Pancreas (tissue), 10 donors: ENCODE results near the gene LAMB1. TPM values are rescaled to one million over a fixed set of nuclear protein-coding genes. Genes with fewer than 3 reads are reported as not detected.

Experiments
- ATAC-seq, 4 donors: fragments of 200-7000 bp; cut with Tn5 transposase; one replicate each; pipeline versions ENCODE4 v1.8.0 to v1.9.1; 2020; ENCODE audit warnings: mild to moderate bottlenecking in 4 of 4, moderate library complexity in 4 of 4
- DNase-seq, 6 donors: peaks; one replicate each; pipeline ENCODE4 v3.0.0-alpha.2; 2020
- FAIRE-seq: peaks from 2 replicates; lab custom pipeline; 2012; peaks lifted over from hg19 to GRCh38; lab: Jason Lieb, UNC
- H3K27ac ChIP-seq, 4 donors: fragments of 200-600 bp; sonication (generic); 1 replicate in 3 of 4; 2 replicates in 1 of 4; pipeline versions ENCODE4 v1.5.0 to v1.8.0; 2020
- H3K27me3 ChIP-seq, 4 donors: fragments of 200-600 bp; one replicate each; pipeline ENCODE4 v1.8.0; 2021
- H3K36me3 ChIP-seq, 3 donors: fragments of 200-600 bp; sonication (generic) in 1 of 3; one replicate each; pipeline versions ENCODE4 v1.5.0 to v1.8.0; 2020 to 2021
- H3K4me1 ChIP-seq, 3 donors: fragments of 200-600 bp; one replicate each; pipeline ENCODE4 v1.8.0; 2021
- H3K4me3 ChIP-seq, 4 donors: fragments of 200-600 bp; sonication (generic) in 2 of 4; one replicate each; pipeline versions ENCODE4 v1.5.0 to v1.8.0; 2020 to 2021
- H3K9me3 ChIP-seq, 4 donors: fragments of 200-600 bp; one replicate each; pipeline ENCODE4 v1.8.0; 2021
- CTCF ChIP-seq, 4 donors: fragments of 200-600 bp; sonication (generic) in 3 of 4; IDR thresholded peaks; one replicate each; pipeline versions ENCODE4 v1.5.0 to v1.8.0; 2021; ENCODE audit warnings: antibody characterized with exemption in 4 of 4
- WGBS, 2 donors: extraction: QIAGEN DNeasy Blood & Tissue Kit; methylation state at CpG; one replicate each; pipeline ENCODE4 v1.1.7; 2013; 5-methylcytosine and 5-hydroxymethylcytosine counted together
- intact Hi-C, 3 donors: fragments of 100-400 bp; cut with DNase I; formaldehyde crosslinking; loops; one replicate each; pipeline versions ENCODE4 v1.11.1 to v1.14.2; 2022
- polyA plus RNA-seq, 2 donors: library from polyadenylated mRNA; stranded (reverse); fragments of 200-250 nt; gene quantifications; one replicate each; pipeline ENCODE4 v1.2.3, GENCODE V29; 2013
- total RNA-seq, 6 donors: library from RNA; stranded (reverse); fragmentation: NEBNext Ultra II Directional in 4 of 6; extraction: Animal tissue kit (Norgen Biotek cat#: 25700) in 4 of 6; gene quantifications; one replicate each; pipeline versions ENCODE4 v1.2.1 to v1.2.4, GENCODE V29; 2021 to 2023
- donor health status: healthy with polysubstance abuse.
- donor health status: DM: no; HTN: no; CAD: no; lungs with moderate emphysema.
- donor health status: DM: no; HTN: no; CAD: no.
- donor health status: control.
- donor health status: control.
- donor health status: Bipolar disorder and iron deficiency.
- donor health status: DM: yes; HTN: yes; CAD: no.
- donor health status: DM: no; HTN: no; CAD: no.
- donor health status: DM: no; HTN: no; CAD: no.
- donor health status: DM: yes; HTN: yes; CAD: no.

LAMB1 gene
- total and polyA plus RNA-seq, 8 donors = 25.5 to 169 (median 106) TPM

- no peak for ATAC-seq
Observed at GRCh38 chr7:107968449-107968848, 34.5 kb downstream of the LAMB1 start.

GRCh38 chr7:107967420-107967819 lies 35.5 kb downstream of the LAMB1 start:
- Histone ChIP-seq H3K36me3 (peaks cover 0 to 13% (median 4%) of the 10 kb centered on the region in 3 donors), H3K9me3 (no peaks in the 10 kb centered on the region), H3K4me1 (peaks cover 4 to 11% (median 9%) of the 10 kb centered on the region in 3 donors), H3K27ac (no peak overlapping the region), H3K4me3 (no peak overlapping the region), H3K27me3 (no peaks in the 10 kb centered on the region)
- 26 to 38% methylated on average over 4 of the region's 4 CpGs for WGBS, 2 donors
- no peak for TF ChIP-seq CTCF (IDR thresholded peaks at IDR 0.05)
- ATAC-seq (peak; percentile 67 to 88 (median 78)), DNase-seq (no peak), FAIRE-seq (no peak)
- intact Hi-C loops = no loop called here

More at GRCh38 chr7:107968449-107968848, 34.5 kb downstream of the LAMB1 start:
- WGBS, 2 donors = 87 to 89% methylated on average over 3 of the region's 3 CpGs
- Histone ChIP-seq H3K36me3 (peaks cover 0 to 4% (median 0%) of the 10 kb centered on the region in 3 donors), H3K4me1 (peaks cover 4 to 14% (median 10%) of the 10 kb centered on the region in 3 donors), H3K27me3 (no peaks in the 10 kb centered on the region), H3K9me3 (no peaks in the 10 kb centered on the region), H3K27ac (no peak overlapping the region), H3K4me3 (no peak overlapping the region)
- TF ChIP-seq CTCF (IDR thresholded peaks at IDR 0.05) = no peak
- DNase-seq (no peak), FAIRE-seq (no peak)
- intact Hi-C loops = no loop called here

- Histone ChIP-seq H3K36me3 (peaks cover 0 to 13% (median 9%) of the 10 kb centered on the region in 3 donors), H3K9me3 (no peaks in the 10 kb centered on the region), H3K4me3 (no peak overlapping the region), H3K27ac (no peak overlapping the region), H3K27me3 (no peaks in the 10 kb centered on the region), H3K4me1 (peaks cover 4 to 7% (median 6%) of the 10 kb centered on the region in 3 donors)
- intact Hi-C loops = no loop called here
- no peak for TF ChIP-seq CTCF (IDR thresholded peaks at IDR 0.05)
- 78 to 82% methylated on average over 4 of the region's 4 CpGs for WGBS, 2 donors
- FAIRE-seq (no peak), DNase-seq (no peak), ATAC-seq (peak; percentile 36 to 47 (median 38))
Observed at GRCh38 chr7:107966711-107967110, 36.2 kb downstream of the LAMB1 start.

GRCh38 chr7:107964510-107964909 lies 38.5 kb downstream of the LAMB1 start:
- H3K27ac ChIP-seq = no peak overlapping the region
- FAIRE-seq = no peak
- no peak overlapping the region for H3K4me3 ChIP-seq
- no peak for TF ChIP-seq CTCF (IDR thresholded peaks at IDR 0.05)
- intact Hi-C loops = no loop called here
- H3K4me1 ChIP-seq = peaks cover 4 to 7% (median 6%) of the 10 kb centered on the region in 3 donors
- no peak for ATAC-seq
- DNase-seq = no peak
- no peaks in the 10 kb centered on the region for H3K27me3 ChIP-seq
- H3K36me3 ChIP-seq = peaks cover 3 to 33% (median 19%) of the 10 kb centered on the region in 3 donors
- WGBS, 2 donors = 95 to 96% methylated on average over 11 of the region's 11 CpGs
- no peaks in the 10 kb centered on the region for H3K9me3 ChIP-seq

- no peaks in the 10 kb centered on the region for H3K27me3 ChIP-seq
- 95 to 97% methylated on average over 9 of the region's 9 CpGs for WGBS, 2 donors
- ATAC-seq (no peak), DNase-seq (no peak), FAIRE-seq (no peak)
- H3K36me3 ChIP-seq = peaks cover 3 to 46% (median 19%) of the 10 kb centered on the region in 3 donors
- H3K27ac ChIP-seq = no peak overlapping the region
- TF ChIP-seq CTCF (IDR thresholded peaks at IDR 0.05) = no peak
- intact Hi-C loops = no loop called here
- H3K4me3 ChIP-seq = no peak overlapping the region
- H3K4me1 ChIP-seq = peaks cover 4 to 6% (median 5%) of the 10 kb centered on the region in 3 donors
- H3K9me3 ChIP-seq = no peaks in the 10 kb centered on the region
Observed at GRCh38 chr7:107962817-107963216, 40.1 kb downstream of the LAMB1 start.
